CD14-positive monocyte (primary cell): ENCODE data around the gene PLCH2. TPM values are rescaled to one million over a fixed set of nuclear protein-coding genes. Genes with fewer than 3 reads are reported as not detected.

Experiments
- DNase-seq, 3 donors: peaks; one replicate each; pipeline ENCODE4 v3.0.0-alpha.2; 2011 to 2022
- H2AFZ ChIP-seq: 2 replicates; pipeline ENCODE4 v1.6.0; 2012; ENCODE audit warnings: mild to moderate bottlenecking, low read depth, low read length, inconsistent platforms; ENCODE audit not compliant: insufficient read depth, poor library complexity, severe bottlenecking
- H3K27ac ChIP-seq, 2 donors: 1 replicate in 1 of 2; 2 replicates in 1 of 2; pipeline ENCODE4 v1.5.1; 2012 to 2013; ENCODE audit warnings: low read length in 2 of 2, control low read depth in 1 of 2, inconsistent platforms in 1 of 2, low read depth in 1 of 2, mild to moderate bottlenecking in 1 of 2
- H3K27me3 ChIP-seq, 2 donors: one replicate each; pipeline versions ENCODE4 v1.6.0 to v1.6.1; 2011 to 2013; ENCODE audit warnings: low read length in 2 of 2; ENCODE audit not compliant: control insufficient read depth in 2 of 2, insufficient read depth in 2 of 2
- H3K36me3 ChIP-seq, 2 donors: replicated peaks in 1 of 2; 1 replicate in 1 of 2; 2 replicates in 1 of 2; pipeline versions ENCODE4 v1.5.1 to v1.6.1; 2012 to 2013; ENCODE audit warnings: low read length in 2 of 2, control low read depth in 1 of 2, inconsistent platforms in 1 of 2, mild to moderate bottlenecking in 1 of 2; ENCODE audit not compliant: insufficient read depth in 2 of 2, control insufficient read depth in 1 of 2
- H3K4me1 ChIP-seq, 2 donors: 1 replicate in 1 of 2; 2 replicates in 1 of 2; pipeline versions ENCODE4 v1.5.1 to v1.6.1; 2012 to 2013; ENCODE audit warnings: low read length in 2 of 2, control low read depth in 1 of 2, inconsistent platforms in 1 of 2, mild to moderate bottlenecking in 1 of 2, moderate library complexity in 1 of 2; ENCODE audit not compliant: insufficient read depth in 2 of 2, control insufficient read depth in 1 of 2
- H3K4me2 ChIP-seq: replicated peaks from 2 replicates; pipeline ENCODE3; 2012; ENCODE audit warnings: low read length, moderate library complexity, mild to moderate bottlenecking; ENCODE audit not compliant: poor library complexity, severe bottlenecking; ENCODE audit errors: extremely low read depth
- H3K4me3 ChIP-seq, 3 experiments: fragments of 200-600 bp in 1 of 3; sonication (generic) in 1 of 3; replicated peaks in 1 of 3; 1 replicate in 2 of 3; 2 replicates in 1 of 3; pipeline ENCODE4 v1.5.1; 2011 to 2013; ENCODE audit warnings: low read length in 3 of 3, mild to moderate bottlenecking in 3 of 3, control low read depth in 2 of 3, low read depth in 2 of 3, inconsistent platforms in 1 of 3, moderate library complexity in 1 of 3
- H3K79me2 ChIP-seq: 2 replicates; pipeline ENCODE4 v1.6.0; 2012; ENCODE audit warnings: mild to moderate bottlenecking, control low read depth, inconsistent platforms, low read length, moderate library complexity; ENCODE audit not compliant: insufficient read depth
- H3K9ac ChIP-seq: 2 replicates; pipeline ENCODE4 v1.6.0; 2017; ENCODE audit warnings: low read length, mild to moderate bottlenecking; ENCODE audit not compliant: insufficient read depth, poor library complexity, severe bottlenecking
- H3K9me3 ChIP-seq, 2 donors: replicated peaks in 1 of 2; 1 replicate in 1 of 2; 2 replicates in 1 of 2; pipeline versions ENCODE4 v1.5.1 to v1.6.1; 2012 to 2013; ENCODE audit warnings: low read length in 2 of 2, control low read depth in 1 of 2; ENCODE audit not compliant: control insufficient read depth in 1 of 2, insufficient read depth in 1 of 2
- H4K20me1 ChIP-seq: 2 replicates; pipeline ENCODE4 v1.6.0; 2012; ENCODE audit warnings: mild to moderate bottlenecking, low read length, control low read depth, moderate library complexity; ENCODE audit not compliant: insufficient read depth
- H3K27ac Mint-ChIP-seq, 7 donors: one replicate each; pipeline ENCODE4 v1.8.0; 2020; ENCODE audit warnings: mild to moderate bottlenecking in 7 of 7, mixed read lengths in 7 of 7, moderate library complexity in 6 of 7, inconsistent platforms in 2 of 7
- H3K27me3 Mint-ChIP-seq, 3 donors: one replicate each; pipeline ENCODE4 v1.8.0; 2021 to 2022; ENCODE audit warnings: low read depth in 3 of 3, mild to moderate bottlenecking in 3 of 3, mixed read lengths in 3 of 3, moderate library complexity in 3 of 3, inconsistent platforms in 1 of 3
- H3K36me3 Mint-ChIP-seq, 2 donors: one replicate each; pipeline ENCODE4 v1.8.0; 2020; ENCODE audit warnings: mixed read lengths in 2 of 2, inconsistent platforms in 1 of 2, mild to moderate bottlenecking in 1 of 2
- H3K4me1 Mint-ChIP-seq: one replicate; pipeline ENCODE4 v1.8.0; 2020; ENCODE audit warnings: mild to moderate bottlenecking, mixed read lengths
- H3K4me3 Mint-ChIP-seq, 2 donors: one replicate each; pipeline ENCODE4 v1.8.0; 2020; ENCODE audit warnings: mild to moderate bottlenecking in 2 of 2, mixed read lengths in 2 of 2, moderate library complexity in 1 of 2
- H3K9me3 Mint-ChIP-seq, 7 donors: one replicate each; pipeline ENCODE4 v1.8.0; 2020 to 2022; ENCODE audit warnings: mixed read lengths in 7 of 7, mild to moderate bottlenecking in 6 of 7, moderate library complexity in 6 of 7, inconsistent platforms in 2 of 7
- WGBS: methylation state at CpG from one replicate; pipeline ENCODE4 v1.1.5; 2013; ENCODE audit warnings: missing lambda C conversion rate; ENCODE audit not compliant: insufficient coverage; 5-methylcytosine and 5-hydroxymethylcytosine counted together
- intact Hi-C, 2 donors: fragments of 100-400 bp; cut with micrococcal nuclease; formaldehyde crosslinking; loops; one replicate each; pipeline versions ENCODE4 v1.15.0 to v1.15.1; 2023
- polyA plus RNA-seq, 3 donors: library from polyadenylated mRNA; depleted of rRNA in 1 of 3; unstranded in 2 of 3; stranded (reverse) in 1 of 3; fragments of 300-500 nt in 2 of 3; fragments of >200 nt in 1 of 3; fragmentation: Illumina TruSeq in 2 of 3; gene quantifications; 1 replicate in 2 of 3; 2 replicates in 1 of 3; pipeline ENCODE4 v1.2.3, GENCODE V29; 2012 to 2021
- TF ChIP-seq, protein P1 (sequence below): fragments of 200-600 bp; IDR thresholded peaks from one replicate; pipeline ENCODE4 v1.8.0; 2022; ENCODE audit warnings: antibody characterized with exemption, mild to moderate bottlenecking

Gene PLCH2
- polyA plus RNA-seq, 3 donors, result 1.2 TPM; not detected in 2

DNA sequence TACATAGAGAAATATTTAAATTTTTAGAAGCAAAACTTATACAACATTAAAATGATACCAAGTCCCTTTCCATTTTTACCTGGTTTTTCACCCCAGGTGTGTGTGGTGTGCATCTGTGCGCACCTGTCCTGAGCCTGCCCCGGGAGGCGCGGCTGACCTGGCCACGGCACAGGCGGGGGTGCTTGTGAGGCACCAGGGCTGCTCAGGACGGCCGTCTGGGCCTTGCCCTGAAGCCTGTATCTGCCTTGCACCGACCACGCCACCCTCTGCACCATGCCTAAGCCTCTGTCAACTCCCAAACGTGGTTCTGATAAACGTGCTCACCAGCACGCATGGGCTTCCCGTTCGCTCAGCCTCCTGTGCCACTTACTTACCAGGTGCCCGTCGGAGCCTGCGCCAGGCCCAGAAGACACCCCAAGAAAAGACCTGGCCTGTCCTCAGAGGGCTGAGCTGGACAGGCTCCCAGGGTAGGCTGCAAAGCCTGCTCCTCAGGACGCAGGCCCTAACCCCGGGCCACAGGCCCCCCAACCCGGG, 29.4 kb downstream of the PLCH2 start:
- no peaks in the 10 kb centered on the region for H3K4me1 ChIP-seq
- WGBS, result 91% methylated on average over 20 of the region's 21 CpGs
- H3K36me3 ChIP-seq, result peaks cover 33 to 34% of the 10 kb centered on the region in 2 donors
- H3K4me3 ChIP-seq, result no peak overlapping the region
- TF ChIP-seq, protein P1, sequence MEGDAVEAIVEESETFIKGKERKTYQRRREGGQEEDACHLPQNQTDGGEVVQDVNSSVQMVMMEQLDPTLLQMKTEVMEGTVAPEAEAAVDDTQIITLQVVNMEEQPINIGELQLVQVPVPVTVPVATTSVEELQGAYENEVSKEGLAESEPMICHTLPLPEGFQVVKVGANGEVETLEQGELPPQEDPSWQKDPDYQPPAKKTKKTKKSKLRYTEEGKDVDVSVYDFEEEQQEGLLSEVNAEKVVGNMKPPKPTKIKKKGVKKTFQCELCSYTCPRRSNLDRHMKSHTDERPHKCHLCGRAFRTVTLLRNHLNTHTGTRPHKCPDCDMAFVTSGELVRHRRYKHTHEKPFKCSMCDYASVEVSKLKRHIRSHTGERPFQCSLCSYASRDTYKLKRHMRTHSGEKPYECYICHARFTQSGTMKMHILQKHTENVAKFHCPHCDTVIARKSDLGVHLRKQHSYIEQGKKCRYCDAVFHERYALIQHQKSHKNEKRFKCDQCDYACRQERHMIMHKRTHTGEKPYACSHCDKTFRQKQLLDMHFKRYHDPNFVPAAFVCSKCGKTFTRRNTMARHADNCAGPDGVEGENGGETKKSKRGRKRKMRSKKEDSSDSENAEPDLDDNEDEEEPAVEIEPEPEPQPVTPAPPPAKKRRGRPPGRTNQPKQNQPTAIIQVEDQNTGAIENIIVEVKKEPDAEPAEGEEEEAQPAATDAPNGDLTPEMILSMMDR, result no peak
- H3K9ac ChIP-seq, result no peak overlapping the region
- H3K4me3 Mint-ChIP-seq, result no peak overlapping the region
- no peak for DNase-seq
- no peaks in the 10 kb centered on the region for H3K79me2 ChIP-seq
- H3K4me2 ChIP-seq, result no peak overlapping the region
- no peak overlapping the region for H3K27ac ChIP-seq
- H3K27ac Mint-ChIP-seq, result no peak overlapping the region
- peaks cover 18 to 26% of the 10 kb centered on the region in 2 donors for H3K36me3 Mint-ChIP-seq
- H3K9me3 Mint-ChIP-seq, result no peaks in the 10 kb centered on the region
- intact Hi-C loops, result no loop called here
- no peaks in the 10 kb centered on the region for H3K27me3 ChIP-seq
- peaks cover 0 to 4% (median 0%) of the 10 kb centered on the region in 3 donors for H3K27me3 Mint-ChIP-seq
- H3K9me3 ChIP-seq, result no peaks in the 10 kb centered on the region
- no peak overlapping the region for H2AFZ ChIP-seq
- H4K20me1 ChIP-seq, result peaks cover 38% of the 10 kb centered on the region
- no peaks in the 10 kb centered on the region for H3K4me1 Mint-ChIP-seq

- Mint-ChIP-seq H3K27ac (no peak overlapping the region), H3K4me3 (no peak overlapping the region), H3K36me3 (peaks cover 22 to 32% of the 10 kb centered on the region in 2 donors), H3K9me3 (no peaks in the 10 kb centered on the region), H3K4me1 (no peaks in the 10 kb centered on the region), H3K27me3 (peaks cover 0 to 5% (median 0%) of the 10 kb centered on the region in 3 donors)
- no peak overlapping the region for H3K9ac ChIP-seq
- H3K27me3 ChIP-seq, result no peaks in the 10 kb centered on the region
- no peak overlapping the region for H3K4me3 ChIP-seq
- H3K27ac ChIP-seq, result no peak overlapping the region
- H2AFZ ChIP-seq, result no peak overlapping the region
- TF ChIP-seq, protein P1, result no peak
- no peaks in the 10 kb centered on the region for H3K79me2 ChIP-seq
- DNase-seq, result no peak
- H3K4me2 ChIP-seq, result no peak overlapping the region
- H3K36me3 ChIP-seq, result peaks cover 40 to 41% of the 10 kb centered on the region in 2 donors
- H4K20me1 ChIP-seq, result peaks cover 38% of the 10 kb centered on the region
- WGBS, result 70% methylated on average over 27 of the region's 30 CpGs
- H3K9me3 ChIP-seq, result no peaks in the 10 kb centered on the region
- intact Hi-C loops, result no loop called here
- no peaks in the 10 kb centered on the region for H3K4me1 ChIP-seq
Measured at GRCh38 chr1:2506007-2506860, 30.1 kb downstream of the PLCH2 start.
